ENCODE measurements around the gene WNT3.

DNA sequence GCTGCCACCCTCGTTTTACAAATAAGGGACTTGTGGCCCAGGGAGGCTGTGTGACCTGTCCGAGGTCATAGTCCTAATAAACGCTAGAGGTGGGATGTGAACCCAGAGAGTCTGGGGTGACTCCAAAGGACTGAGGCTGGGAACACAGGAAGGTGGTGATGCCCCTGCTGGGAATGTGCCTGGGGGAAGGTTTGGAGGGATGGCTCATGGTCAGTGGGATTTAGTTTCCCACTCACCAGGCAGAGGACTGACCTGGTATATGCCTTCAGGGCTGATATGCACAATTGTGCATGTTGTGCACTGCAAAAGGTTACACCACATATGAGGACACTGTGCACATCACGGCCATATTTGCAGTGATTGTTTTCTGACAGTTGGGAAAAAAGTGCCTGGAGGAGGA is 19.0 kb upstream of the WNT3 start:
- TF ChIP-seq, protein P1, sequence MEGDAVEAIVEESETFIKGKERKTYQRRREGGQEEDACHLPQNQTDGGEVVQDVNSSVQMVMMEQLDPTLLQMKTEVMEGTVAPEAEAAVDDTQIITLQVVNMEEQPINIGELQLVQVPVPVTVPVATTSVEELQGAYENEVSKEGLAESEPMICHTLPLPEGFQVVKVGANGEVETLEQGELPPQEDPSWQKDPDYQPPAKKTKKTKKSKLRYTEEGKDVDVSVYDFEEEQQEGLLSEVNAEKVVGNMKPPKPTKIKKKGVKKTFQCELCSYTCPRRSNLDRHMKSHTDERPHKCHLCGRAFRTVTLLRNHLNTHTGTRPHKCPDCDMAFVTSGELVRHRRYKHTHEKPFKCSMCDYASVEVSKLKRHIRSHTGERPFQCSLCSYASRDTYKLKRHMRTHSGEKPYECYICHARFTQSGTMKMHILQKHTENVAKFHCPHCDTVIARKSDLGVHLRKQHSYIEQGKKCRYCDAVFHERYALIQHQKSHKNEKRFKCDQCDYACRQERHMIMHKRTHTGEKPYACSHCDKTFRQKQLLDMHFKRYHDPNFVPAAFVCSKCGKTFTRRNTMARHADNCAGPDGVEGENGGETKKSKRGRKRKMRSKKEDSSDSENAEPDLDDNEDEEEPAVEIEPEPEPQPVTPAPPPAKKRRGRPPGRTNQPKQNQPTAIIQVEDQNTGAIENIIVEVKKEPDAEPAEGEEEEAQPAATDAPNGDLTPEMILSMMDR (conservative IDR thresholded peaks at IDR 0.05; ENCODE audit: low read length), result no peak
- no peak for TF ChIP-seq EZH2phosphoT487 (IDR thresholded peaks at IDR 0.05; ENCODE audit: borderline replicate concordance, low read depth, low read length)
